ENCODE measurements around the gene ZBTB16.

- TF ChIP-seq CTCF (IDR thresholded peaks at IDR 0.05) (no peak), POLR2A (IDR thresholded peaks at IDR 0.05) (no peak)
Measured at GRCh38 chr11:114138411-114138810, 78.9 kb downstream of the ZBTB16 start.

Data from esophagus squamous epithelium (tissue), 4 donors.